Endodermal cell (in vitro differentiated cells): Measurements from ENCODE around the gene PDHX. TPM values are rescaled to one million over a fixed set of nuclear protein-coding genes. Genes with fewer than 3 reads are reported as not detected.

Experiments used
- DNase-seq: peaks from one replicate; pipeline ENCODE4 v3.0.0-alpha.2; 2017
- H3K27ac ChIP-seq: 2 replicates; pipeline ENCODE4 v1.5.1; 2013; ENCODE audit warnings: mild to moderate bottlenecking, low read depth, low read length, moderate library complexity
- H3K27me3 ChIP-seq: 2 replicates; pipeline ENCODE4 v1.6.1; 2013; ENCODE audit warnings: mild to moderate bottlenecking, low read length, moderate library complexity; ENCODE audit not compliant: insufficient read depth, control insufficient read depth, poor library complexity, severe bottlenecking
- H3K36me3 ChIP-seq: 2 replicates; pipeline ENCODE4 v1.7.0; 2013; ENCODE audit warnings: mild to moderate bottlenecking, low read length, moderate library complexity; ENCODE audit not compliant: control insufficient read depth, insufficient read depth
- H3K4me1 ChIP-seq: one replicate; pipeline ENCODE4 v1.7.0; 2013; ENCODE audit warnings: low read length; ENCODE audit not compliant: control insufficient read depth, insufficient read depth
- H3K4me3 ChIP-seq: 2 replicates; pipeline ENCODE4 v1.5.1; 2013; ENCODE audit warnings: mild to moderate bottlenecking, low read length, moderate library complexity
- H3K9ac ChIP-seq: 2 replicates; pipeline ENCODE4 v1.6.1; 2013; ENCODE audit warnings: mild to moderate bottlenecking, low read length, moderate library complexity; ENCODE audit not compliant: poor library complexity, severe bottlenecking; ENCODE audit errors: extremely low read depth
- H3K9me3 ChIP-seq: 2 replicates; pipeline ENCODE4 v1.6.1; 2013; ENCODE audit warnings: mild to moderate bottlenecking, low read length, moderate library complexity; ENCODE audit not compliant: control insufficient read depth
- H3K27ac Mint-ChIP-seq: 2 replicates; pipeline ENCODE4 v1.8.0; 2020; ENCODE audit warnings: mixed read lengths
- H3K27me3 Mint-ChIP-seq: 2 replicates; pipeline ENCODE4 v1.8.0; 2021; ENCODE audit warnings: mild to moderate bottlenecking, mixed read lengths; ENCODE audit not compliant: insufficient read depth
- H3K36me3 Mint-ChIP-seq: 2 replicates; pipeline ENCODE4 v1.8.0; 2020; ENCODE audit warnings: low read depth, mixed read lengths
- H3K4me1 Mint-ChIP-seq: 2 replicates; pipeline ENCODE4 v1.8.0; 2020; ENCODE audit warnings: mixed read lengths
- H3K4me3 Mint-ChIP-seq: 2 replicates; pipeline ENCODE4 v1.8.0; 2020; ENCODE audit warnings: mild to moderate bottlenecking, moderate library complexity, mixed read lengths
- H3K9me3 Mint-ChIP-seq: 2 replicates; pipeline ENCODE4 v1.8.0; 2020; ENCODE audit warnings: mild to moderate bottlenecking, mixed read lengths
- WGBS, 2 experiments: methylation state at CpG; one replicate each; pipeline versions ENCODE4 v1.1.5 to v1.1.7; 2013; ENCODE audit warnings: missing lambda C conversion rate in 2 of 2, mixed read lengths in 1 of 2; ENCODE audit not compliant: insufficient coverage in 1 of 2, insufficient read length in 1 of 2; 5-methylcytosine and 5-hydroxymethylcytosine counted together
- total RNA-seq, 2 donors: library from RNA; stranded (reverse); fragmentation: NEBNext Ultra II Directional in 1 of 2; extraction: Animal tissue kit (Norgen Biotek cat#: 25700) in 1 of 2; gene quantifications; 2 replicates in 1 of 2; 3 replicates in 1 of 2; pipeline ENCODE4 v1.2.1, GENCODE V29; 2021
- TF ChIP-seq, protein P1 (sequence below): fragments of 200-600 bp; sonication (generic); conservative IDR thresholded peaks from 2 replicates; pipeline ENCODE4 v1.5.0; 2021; ENCODE audit warnings: antibody characterized with exemption, mild to moderate bottlenecking

PDHX gene
- total RNA-seq, 2 donors from 2014 or later = 42.0 to 48.6 TPM

- no peak overlapping the region for H3K9ac ChIP-seq
- WGBS, 2 experiments = 65 to 100% methylated on average over 1 to 3 of the region's 3 CpGs
- no peaks in the 10 kb centered on the region for H3K27me3 Mint-ChIP-seq
- no peak overlapping the region for H3K4me3 ChIP-seq
- no peaks in the 10 kb centered on the region for H3K9me3 Mint-ChIP-seq
- peaks cover 6% of the 10 kb centered on the region for H3K4me1 Mint-ChIP-seq
- TF ChIP-seq, protein P1, sequence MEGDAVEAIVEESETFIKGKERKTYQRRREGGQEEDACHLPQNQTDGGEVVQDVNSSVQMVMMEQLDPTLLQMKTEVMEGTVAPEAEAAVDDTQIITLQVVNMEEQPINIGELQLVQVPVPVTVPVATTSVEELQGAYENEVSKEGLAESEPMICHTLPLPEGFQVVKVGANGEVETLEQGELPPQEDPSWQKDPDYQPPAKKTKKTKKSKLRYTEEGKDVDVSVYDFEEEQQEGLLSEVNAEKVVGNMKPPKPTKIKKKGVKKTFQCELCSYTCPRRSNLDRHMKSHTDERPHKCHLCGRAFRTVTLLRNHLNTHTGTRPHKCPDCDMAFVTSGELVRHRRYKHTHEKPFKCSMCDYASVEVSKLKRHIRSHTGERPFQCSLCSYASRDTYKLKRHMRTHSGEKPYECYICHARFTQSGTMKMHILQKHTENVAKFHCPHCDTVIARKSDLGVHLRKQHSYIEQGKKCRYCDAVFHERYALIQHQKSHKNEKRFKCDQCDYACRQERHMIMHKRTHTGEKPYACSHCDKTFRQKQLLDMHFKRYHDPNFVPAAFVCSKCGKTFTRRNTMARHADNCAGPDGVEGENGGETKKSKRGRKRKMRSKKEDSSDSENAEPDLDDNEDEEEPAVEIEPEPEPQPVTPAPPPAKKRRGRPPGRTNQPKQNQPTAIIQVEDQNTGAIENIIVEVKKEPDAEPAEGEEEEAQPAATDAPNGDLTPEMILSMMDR = no peak
- H3K36me3 ChIP-seq = peaks cover 57% of the 10 kb centered on the region
- no peaks in the 10 kb centered on the region for H3K27me3 ChIP-seq
- no peak overlapping the region for H3K27ac ChIP-seq
- H3K4me1 ChIP-seq = peaks cover 8% of the 10 kb centered on the region
- peaks cover 42% of the 10 kb centered on the region for H3K36me3 Mint-ChIP-seq
- H3K9me3 ChIP-seq = no peaks in the 10 kb centered on the region
- no peak overlapping the region for H3K27ac Mint-ChIP-seq
- DNase-seq = no peak
- H3K4me3 Mint-ChIP-seq = no peak overlapping the region
Measured at GRCh38 chr11:34964610-34965331, 48.4 kb downstream of the PDHX start.

DNA sequence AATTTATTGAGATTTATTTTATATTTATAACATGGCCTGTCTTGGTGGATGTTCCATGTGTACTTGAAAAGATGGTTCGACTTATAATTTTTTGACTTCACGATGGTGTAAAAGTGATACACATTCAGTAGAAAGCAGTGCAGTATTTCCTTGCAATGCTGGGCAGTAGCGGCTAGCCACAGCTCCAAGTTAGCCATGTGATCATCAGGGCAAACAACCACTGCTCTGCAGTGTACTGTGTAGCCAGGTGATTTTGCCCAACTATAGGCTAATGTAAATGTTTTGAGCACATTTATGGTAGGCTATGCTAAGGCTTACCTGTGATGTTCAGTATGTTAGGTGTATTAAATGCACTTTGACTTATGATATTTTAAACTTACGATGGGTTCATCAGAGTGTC, 52.4 kb downstream of the PDHX start:
- no peaks in the 10 kb centered on the region for H3K27me3 ChIP-seq
- H3K9me3 ChIP-seq = peaks cover 22% of the 10 kb centered on the region
- DNase-seq = no peak
- H3K9me3 Mint-ChIP-seq = peaks cover 8% of the 10 kb centered on the region
- H3K27ac Mint-ChIP-seq = no peak overlapping the region
- H3K36me3 Mint-ChIP-seq = peaks cover 73% of the 10 kb centered on the region
- TF ChIP-seq, protein P1 = no peak
- H3K9ac ChIP-seq = no peak overlapping the region
- H3K27me3 Mint-ChIP-seq = no peaks in the 10 kb centered on the region
- H3K27ac ChIP-seq = no peak overlapping the region
- peaks cover 81% of the 10 kb centered on the region for H3K36me3 ChIP-seq
- no peaks in the 10 kb centered on the region for H3K4me1 Mint-ChIP-seq
- H3K4me1 ChIP-seq = no peaks in the 10 kb centered on the region
- no peak overlapping the region for H3K4me3 ChIP-seq
- H3K4me3 Mint-ChIP-seq = no peak overlapping the region
- WGBS, 2 experiments = 97 to 100% methylated on average over 3 to 4 of the region's 4 CpGs

GRCh38 chr11:34970033-34970432, 53.6 kb downstream of the PDHX start:
- Histone ChIP-seq H3K27ac (no peak overlapping the region), H3K9ac (no peak overlapping the region)
- peaks cover 78% of the 10 kb centered on the region for H3K36me3 Mint-ChIP-seq

More at GRCh38 chr11:34970033-34970432, 53.6 kb downstream of the PDHX start:
- peaks cover 8% of the 10 kb centered on the region for H3K9me3 Mint-ChIP-seq
- Histone ChIP-seq H3K4me3 (no peak overlapping the region), H3K27me3 (no peaks in the 10 kb centered on the region), H3K4me1 (no peaks in the 10 kb centered on the region), H3K36me3 (peaks cover 91% of the 10 kb centered on the region), H3K9me3 (peaks cover 32% of the 10 kb centered on the region)
- no peak for DNase-seq
- peaks cover under 1% of the 10 kb centered on the region for H3K4me1 Mint-ChIP-seq
- no peak overlapping the region for H3K27ac Mint-ChIP-seq
- no peaks in the 10 kb centered on the region for H3K27me3 Mint-ChIP-seq
- no peak overlapping the region for H3K4me3 Mint-ChIP-seq
- 95 to 100% methylated on average over 3 of the region's 3 CpGs for WGBS, 2 experiments
- TF ChIP-seq, protein P1 = no peak
